ENCODE measurements around the gene EPN3.

DNA sequence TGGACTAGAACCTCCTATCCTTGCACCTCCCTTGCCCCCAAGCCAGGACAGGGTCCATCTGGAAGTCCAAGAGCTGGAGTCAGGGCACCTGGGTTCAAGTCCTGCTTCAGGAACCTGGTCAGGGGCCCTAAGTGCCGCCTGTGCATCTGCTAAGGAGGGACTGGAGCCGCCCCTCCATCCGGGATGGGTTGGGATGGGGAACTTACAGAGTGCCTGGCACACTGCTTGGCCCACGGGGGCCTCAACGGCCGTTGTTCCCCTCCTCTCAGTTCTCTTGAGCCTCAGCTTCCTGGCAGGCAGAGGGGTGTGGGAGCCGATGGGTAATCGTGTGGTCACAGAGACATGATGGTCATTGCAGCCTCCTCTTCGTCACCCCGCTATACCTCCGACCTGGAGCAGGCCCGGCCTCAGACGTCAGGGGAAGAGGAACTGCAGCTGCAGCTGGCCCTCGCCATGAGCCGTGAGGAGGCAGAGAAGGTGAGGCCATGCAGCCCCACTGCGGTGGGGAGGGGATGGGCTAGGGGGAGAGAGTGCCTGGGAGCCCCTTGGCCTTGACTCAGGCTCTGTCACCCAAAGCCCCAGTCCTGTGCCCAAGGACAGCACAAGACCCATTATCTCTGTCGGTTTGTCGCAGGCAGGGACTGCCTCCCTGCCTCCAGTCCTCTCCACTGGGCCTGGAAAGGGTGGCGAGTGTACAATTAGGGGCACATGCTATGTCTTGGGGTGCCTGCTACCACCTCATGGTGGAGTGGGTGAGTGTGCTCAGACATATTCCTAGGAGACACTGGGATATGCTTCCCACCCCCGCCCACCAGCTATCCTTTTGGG is 5.4 kb downstream of the EPN3 start:
- TF ChIP-seq EZH2 (IDR thresholded peaks at IDR 0.05; ENCODE audit: borderline replicate concordance, insufficient read depth, low read length, poor library complexity, severe bottlenecking) = no peak
- no peak for TF ChIP-seq POLR2AphosphoS5 (IDR thresholded peaks at IDR 0.05)
